GM18520 (cell line): ENCODE measurements around the gene TMEM181.
"Not testable (repeated sequence)": the region's sequence is repeated elsewhere in the genome, so short reads cannot be mapped to it uniquely, and the experiment has no call there.

Source experiments
- ATAC-seq: cut with Tn5 transposase; IDR thresholded peaks from one replicate; pipeline ENCODE4 v1.9.1; 2021; ENCODE audit not compliant: unreplicated experiment

The TMEM181 gene

DNA sequence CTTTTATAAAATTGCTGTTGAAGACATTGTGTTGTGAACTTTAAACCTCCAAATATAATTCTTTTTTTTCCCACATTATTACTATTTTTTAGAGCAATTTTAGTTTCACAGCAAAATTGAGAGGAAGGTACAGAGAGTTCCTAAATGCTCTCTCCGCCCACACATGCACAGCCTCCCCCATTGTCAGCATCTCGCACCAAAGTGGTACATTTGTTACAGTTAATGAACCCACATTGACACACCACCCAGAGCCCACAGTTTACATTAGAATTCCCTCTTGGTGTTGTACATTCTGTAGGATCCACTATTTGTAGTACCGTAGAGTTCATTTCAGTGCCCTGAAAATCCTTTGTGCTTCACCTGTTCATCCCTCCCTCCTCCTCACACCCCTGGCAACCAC is 33.8 kb downstream of the TMEM181 start:
- no peak for ATAC-seq

GRCh38 chr6:158595223-158595622 is 35.3 kb downstream of the TMEM181 start:
- ATAC-seq, result no peak

- ATAC-seq, result no peak
These were observed 37.0 kb downstream of the TMEM181 start for GRCh38 chr6:158596861-158597260.

- no peak for ATAC-seq
These were observed 37.7 kb downstream of the TMEM181 start for GRCh38 chr6:158597565-158597964.

- no peak for ATAC-seq
These were observed 39.7 kb downstream of the TMEM181 start for GRCh38 chr6:158599635-158600034.

- no peak for ATAC-seq
These were observed 43.6 kb downstream of the TMEM181 start for GRCh38 chr6:158603261-158604047.

- ATAC-seq, result no peak
These were observed 44.1 kb downstream of the TMEM181 start for GRCh38 chr6:158604048-158604406.

DNA sequence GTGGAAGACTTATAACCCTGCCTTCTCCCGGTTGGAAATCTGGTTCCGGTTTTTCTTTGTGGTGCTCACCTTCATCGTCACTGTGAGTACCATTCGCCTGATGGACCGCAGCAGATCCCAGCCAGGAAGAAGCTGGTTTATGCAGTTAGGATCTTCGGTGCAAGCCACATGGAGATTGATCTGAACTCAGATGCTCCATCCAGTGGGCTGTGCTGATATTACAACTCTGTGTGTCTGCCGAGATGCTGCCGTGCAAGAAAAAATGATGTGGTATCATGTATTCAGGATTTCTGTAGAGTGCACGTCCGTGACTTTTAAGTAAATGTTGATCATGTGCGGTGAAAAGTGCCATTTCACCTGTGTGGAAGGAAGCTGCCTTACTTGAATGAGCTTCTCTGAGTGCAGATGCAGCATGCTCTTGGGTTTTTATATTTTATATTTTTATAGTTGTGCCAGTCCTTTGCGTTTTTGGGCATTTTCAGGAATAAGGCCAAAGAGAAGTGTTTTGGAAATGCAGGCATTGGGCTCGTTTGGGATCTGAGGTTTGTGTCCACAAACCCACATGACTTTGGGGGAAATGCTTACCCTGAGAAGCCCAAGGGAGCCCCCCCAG is 45.5 kb downstream of the TMEM181 start:
- ATAC-seq, result no peak

DNA sequence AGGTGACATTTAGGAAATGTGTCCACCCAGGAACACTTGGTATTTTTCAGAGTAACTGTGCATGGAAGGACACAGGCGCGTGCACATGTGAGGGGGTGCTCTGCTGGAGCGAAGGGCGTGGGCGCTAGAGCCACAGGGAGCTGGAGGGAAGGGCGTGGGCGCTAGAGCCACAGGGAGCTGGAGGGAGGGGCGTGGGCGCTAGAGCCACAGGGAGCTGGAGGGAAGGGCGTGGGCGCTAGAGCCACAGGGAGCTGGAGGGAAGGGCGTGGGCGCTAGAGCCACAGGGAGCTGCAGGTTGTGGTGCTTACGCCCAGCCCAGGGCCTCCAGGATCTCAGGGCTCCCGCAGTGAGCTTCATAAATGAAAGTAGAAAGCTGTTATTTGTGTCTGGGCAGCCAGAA is 46.1 kb downstream of the TMEM181 start:
- not testable (repeated sequence) for ATAC-seq

- ATAC-seq, result no peak
These were observed 47.0 kb downstream of the TMEM181 start for GRCh38 chr6:158606935-158607334.

- no peak for ATAC-seq
These were observed 47.7 kb downstream of the TMEM181 start for GRCh38 chr6:158607411-158608170.

GRCh38 chr6:158608221-158608620 is 48.3 kb downstream of the TMEM181 start:
- ATAC-seq, result no peak

- no peak for ATAC-seq
These were observed 49.7 kb downstream of the TMEM181 start for GRCh38 chr6:158609455-158610155.

DNA sequence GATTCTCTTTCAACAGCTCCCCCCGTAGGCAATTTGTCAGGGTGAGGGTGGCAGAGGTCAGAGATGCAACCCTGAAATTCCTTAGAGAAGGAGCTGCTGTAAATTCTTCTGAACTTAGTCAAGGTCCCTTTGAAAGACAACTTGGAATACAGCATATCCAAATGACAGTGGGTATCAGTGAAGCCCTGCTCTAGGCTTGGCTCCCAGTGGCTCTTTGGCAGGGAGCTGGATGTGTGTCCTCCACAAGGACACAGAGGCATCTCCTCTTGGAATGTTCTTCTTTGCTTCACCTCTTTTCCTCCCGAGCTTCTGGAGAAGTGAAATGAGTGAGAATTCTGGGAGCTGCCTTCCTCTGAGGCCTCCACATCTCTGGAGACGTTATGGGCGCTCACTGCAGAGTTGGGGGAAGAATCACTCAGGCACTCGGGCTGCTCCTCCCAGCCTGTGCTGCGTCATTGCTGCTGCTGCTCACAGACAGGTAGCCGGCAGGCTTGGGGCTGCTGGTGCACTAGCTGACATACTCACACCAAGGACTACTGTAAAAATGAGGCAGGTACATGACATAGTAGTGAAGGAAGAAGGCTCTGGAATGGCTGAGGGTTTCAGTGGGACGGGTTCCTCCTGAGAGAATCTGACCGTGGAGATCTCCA is 50.6 kb downstream of the TMEM181 start:
- ATAC-seq, result no peak

GRCh38 chr6:158611039-158611438 is 51.1 kb downstream of the TMEM181 start:
- no peak for ATAC-seq

DNA sequence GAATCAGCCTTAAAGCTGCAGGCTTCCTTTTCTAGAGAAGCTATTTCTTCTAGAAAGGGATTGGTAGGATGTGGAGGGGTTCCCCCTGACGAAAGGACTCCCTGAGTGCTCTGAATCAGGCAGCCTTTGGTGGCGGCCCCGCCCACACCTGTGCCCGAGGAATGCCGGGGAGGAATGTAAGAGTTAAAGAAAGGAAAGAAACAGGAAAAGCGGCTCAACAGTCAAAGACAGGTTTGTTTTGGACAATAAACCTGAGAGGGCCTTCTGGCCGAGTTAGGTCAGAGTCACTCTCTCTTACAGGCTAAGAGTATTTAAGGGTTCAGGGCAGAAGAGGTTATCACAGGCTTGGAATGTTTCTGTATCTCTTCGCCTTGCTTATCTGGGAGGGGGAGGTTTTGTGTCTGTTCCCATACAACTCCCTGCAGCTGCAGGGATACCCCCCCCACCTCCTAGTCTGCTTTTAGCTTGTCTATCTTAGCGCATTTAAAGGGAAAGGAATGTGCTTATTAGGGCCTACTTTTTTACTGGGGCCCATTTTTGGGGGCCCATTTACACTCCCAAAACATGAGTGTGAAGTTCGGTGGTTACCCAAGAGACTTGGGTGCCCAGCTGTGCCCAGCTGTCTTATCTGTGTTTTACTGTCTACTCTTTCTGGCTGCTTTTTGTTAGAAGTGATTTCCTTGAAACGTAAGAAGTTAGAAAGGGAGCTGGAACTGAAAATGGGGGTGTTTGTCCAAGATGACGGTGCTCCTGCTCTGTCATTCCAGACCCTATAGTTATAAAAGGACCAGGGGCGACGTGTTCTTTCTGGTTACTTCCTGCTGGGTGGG is 51.9 kb downstream of the TMEM181 start:
- ATAC-seq, result no peak

GRCh38 chr6:158614606-158615005 is 54.7 kb downstream of the TMEM181 start:
- not testable (repeated sequence) for ATAC-seq

DNA sequence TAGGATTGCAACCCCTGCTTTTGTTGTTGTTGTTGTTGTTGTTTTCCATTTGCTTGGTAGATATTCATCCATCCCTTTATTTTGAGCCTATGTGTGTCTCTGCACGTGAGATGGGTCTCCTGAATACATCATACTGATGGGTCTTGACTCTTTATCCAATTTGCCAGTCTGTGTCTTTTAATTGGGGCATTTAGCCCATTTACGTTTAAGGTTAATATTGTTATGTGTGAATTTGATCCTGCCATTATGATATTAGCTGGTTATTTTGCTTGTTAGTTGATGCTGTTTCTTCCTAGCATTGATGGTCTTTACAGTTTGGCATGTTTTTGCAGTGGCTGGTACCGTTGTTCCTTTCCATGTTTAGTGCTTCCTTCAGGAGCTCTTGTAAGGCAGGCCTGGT is 58.4 kb downstream of the TMEM181 start:
- not testable (repeated sequence) for ATAC-seq

DNA sequence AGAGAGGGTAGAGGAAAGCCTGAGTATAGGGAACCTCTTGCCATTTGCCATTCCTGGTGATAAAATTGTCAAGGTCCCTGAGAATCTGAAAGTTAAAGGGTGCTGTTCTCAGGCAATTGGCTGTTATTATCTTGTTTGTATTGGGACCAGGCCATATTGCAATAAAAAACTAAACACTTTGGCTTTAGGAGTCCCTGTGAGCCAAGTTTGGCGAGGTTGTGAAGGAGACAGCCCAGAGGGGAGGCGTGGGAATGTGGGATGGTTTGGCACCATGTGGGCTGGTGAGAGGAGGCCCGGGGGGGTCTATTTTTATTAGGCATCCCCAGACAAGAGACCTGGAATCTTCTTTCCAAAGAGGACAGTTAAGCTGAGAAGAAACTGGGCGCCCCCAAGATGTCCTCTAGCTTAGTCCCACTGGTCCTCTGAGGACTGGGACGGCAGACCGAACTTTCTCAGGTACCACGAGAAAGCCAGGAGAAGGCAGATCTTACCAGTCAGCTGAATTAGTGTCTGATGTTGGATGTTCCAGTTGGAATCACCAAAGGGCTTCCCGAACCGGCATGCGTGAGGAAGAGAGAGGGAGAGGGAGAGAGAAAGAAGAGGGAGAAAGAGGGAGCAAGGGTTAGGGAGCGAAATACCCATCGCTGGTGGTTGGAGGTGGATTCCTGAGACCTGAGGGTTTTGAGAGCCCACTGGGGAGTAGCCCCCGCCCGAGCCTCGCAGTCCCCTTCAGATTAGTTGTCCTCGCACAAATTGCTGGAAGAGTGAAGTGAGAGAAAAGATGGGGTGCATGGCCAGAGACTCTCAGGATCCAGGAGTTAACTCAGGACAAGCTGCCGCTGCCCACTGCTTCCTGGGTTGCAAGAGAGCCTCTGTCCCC is 60.3 kb downstream of the TMEM181 start:
- ATAC-seq, result no peak
